Nephron (organoid): ENCODE measurements around the gene F12.

Source experiments
- H3K27ac Mint-ChIP-seq, 3 experiments: 2 replicates each; pipeline ENCODE4 v1.8.0; 2020; ENCODE audit warnings: mixed read lengths in 3 of 3, mild to moderate bottlenecking in 2 of 3, moderate library complexity in 1 of 3
- H3K27me3 Mint-ChIP-seq: 2 replicates; pipeline ENCODE4 v1.8.0; 2021; ENCODE audit warnings: low read depth, mild to moderate bottlenecking, moderate library complexity, mixed read lengths
- H3K36me3 Mint-ChIP-seq: 2 replicates; pipeline ENCODE4 v1.8.0; 2020; ENCODE audit warnings: low read depth, mixed read lengths
- H3K4me1 Mint-ChIP-seq: 2 replicates; pipeline ENCODE4 v1.8.0; 2020; ENCODE audit warnings: mixed read lengths
- H3K4me3 Mint-ChIP-seq, 3 experiments: 2 replicates each; pipeline ENCODE4 v1.8.0; 2020; ENCODE audit warnings: mild to moderate bottlenecking in 3 of 3, mixed read lengths in 3 of 3, moderate library complexity in 2 of 3
- H3K9me3 Mint-ChIP-seq: 2 replicates; pipeline ENCODE4 v1.8.0; 2020; ENCODE audit warnings: mixed read lengths
- CTCF ChIP-seq, 3 experiments: fragments of 200-600 bp; sonication (generic); IDR thresholded peaks; one replicate each; pipeline ENCODE4 v1.5.0; 2021; ENCODE audit warnings: antibody characterized with exemption in 3 of 3; ENCODE audit not compliant: unreplicated experiment in 3 of 3

F12 gene

GRCh38 chr5:177432839-177433657 is 23.7 kb upstream of the F12 start:
- no peaks in the 10 kb centered on the region for H3K9me3 Mint-ChIP-seq
- no peak overlapping the region for H3K27ac Mint-ChIP-seq
- H3K4me1 Mint-ChIP-seq, result peaks cover 8% of the 10 kb centered on the region
- no peaks in the 10 kb centered on the region for H3K27me3 Mint-ChIP-seq
- H3K36me3 Mint-ChIP-seq, result peaks cover 30% of the 10 kb centered on the region
- TF ChIP-seq CTCF (IDR thresholded peaks at IDR 0.05; ENCODE audit: unreplicated experiment in 3 of 3), result no peak
- H3K4me3 Mint-ChIP-seq, result no peak overlapping the region

GRCh38 chr5:177432143-177432838 is 22.9 kb upstream of the F12 start:
- no peak overlapping the region for H3K27ac Mint-ChIP-seq
- TF ChIP-seq CTCF (IDR thresholded peaks at IDR 0.05; ENCODE audit: unreplicated experiment in 3 of 3), result no peak
- no peaks in the 10 kb centered on the region for H3K27me3 Mint-ChIP-seq
- no peaks in the 10 kb centered on the region for H3K9me3 Mint-ChIP-seq
- peaks cover 14% of the 10 kb centered on the region for H3K4me1 Mint-ChIP-seq
- H3K4me3 Mint-ChIP-seq, result no peak overlapping the region
- H3K36me3 Mint-ChIP-seq, result peaks cover 23% of the 10 kb centered on the region

- H3K36me3 Mint-ChIP-seq, result peaks cover 15% of the 10 kb centered on the region
- H3K9me3 Mint-ChIP-seq, result no peaks in the 10 kb centered on the region
- H3K27ac Mint-ChIP-seq, result no peak overlapping the region
Measured at GRCh38 chr5:177431317-177432142, 22.2 kb upstream of the F12 start.

GRCh38 chr5:177430972-177431316 is 21.6 kb upstream of the F12 start:
- Mint-ChIP-seq H3K36me3 (peaks cover 13% of the 10 kb centered on the region), H3K4me1 (peaks cover 15% of the 10 kb centered on the region), H3K9me3 (no peaks in the 10 kb centered on the region), H3K27me3 (no peaks in the 10 kb centered on the region), H3K4me3 (no peak overlapping the region), H3K27ac (no peak overlapping the region)
- TF ChIP-seq CTCF (IDR thresholded peaks at IDR 0.05; ENCODE audit: unreplicated experiment in 3 of 3), result no peak

More at GRCh38 chr5:177431317-177432142, 22.2 kb upstream of the F12 start:
- H3K4me1 Mint-ChIP-seq, result peaks cover 15% of the 10 kb centered on the region
- no peaks in the 10 kb centered on the region for H3K27me3 Mint-ChIP-seq
- no peak overlapping the region for H3K4me3 Mint-ChIP-seq
- no peak for TF ChIP-seq CTCF (IDR thresholded peaks at IDR 0.05; ENCODE audit: unreplicated experiment in 3 of 3)

- no peak overlapping the region for H3K27ac Mint-ChIP-seq
- H3K36me3 Mint-ChIP-seq, result peaks cover 11% of the 10 kb centered on the region
- H3K27me3 Mint-ChIP-seq, result peaks cover 3% of the 10 kb centered on the region
- H3K4me1 Mint-ChIP-seq, result peaks cover 15% of the 10 kb centered on the region
- TF ChIP-seq CTCF (IDR thresholded peaks at IDR 0.05; ENCODE audit: unreplicated experiment in 3 of 3), result no peak
- H3K9me3 Mint-ChIP-seq, result no peaks in the 10 kb centered on the region
- peak overlapping the region; percentile 44 to 70 (median 47) for H3K4me3 Mint-ChIP-seq
Measured at GRCh38 chr5:177430140-177430951, 21.0 kb upstream of the F12 start.
